ENCODE measurements around the gene MAML3.

MAML3 gene

DNA sequence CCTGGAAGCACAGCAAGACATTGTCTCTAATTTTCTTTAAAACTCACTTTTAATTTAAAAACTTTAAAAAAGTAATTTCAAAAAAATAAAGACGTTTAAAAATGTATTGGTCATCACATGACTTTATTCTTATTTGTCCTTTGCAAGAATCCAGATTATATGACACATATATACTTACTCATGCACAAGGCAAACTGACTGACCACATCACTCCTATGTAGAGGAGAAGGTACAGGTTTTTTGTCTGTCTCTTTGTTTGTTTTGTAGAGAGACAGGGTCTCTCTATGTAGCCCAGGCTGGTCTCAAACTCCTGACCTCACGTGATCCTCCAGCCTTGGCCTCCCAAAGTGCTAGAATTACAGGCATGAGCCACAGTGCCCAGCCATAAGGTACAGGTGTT, 28.6 kb downstream of the MAML3 start:
- no peak for DNase-seq

DNA sequence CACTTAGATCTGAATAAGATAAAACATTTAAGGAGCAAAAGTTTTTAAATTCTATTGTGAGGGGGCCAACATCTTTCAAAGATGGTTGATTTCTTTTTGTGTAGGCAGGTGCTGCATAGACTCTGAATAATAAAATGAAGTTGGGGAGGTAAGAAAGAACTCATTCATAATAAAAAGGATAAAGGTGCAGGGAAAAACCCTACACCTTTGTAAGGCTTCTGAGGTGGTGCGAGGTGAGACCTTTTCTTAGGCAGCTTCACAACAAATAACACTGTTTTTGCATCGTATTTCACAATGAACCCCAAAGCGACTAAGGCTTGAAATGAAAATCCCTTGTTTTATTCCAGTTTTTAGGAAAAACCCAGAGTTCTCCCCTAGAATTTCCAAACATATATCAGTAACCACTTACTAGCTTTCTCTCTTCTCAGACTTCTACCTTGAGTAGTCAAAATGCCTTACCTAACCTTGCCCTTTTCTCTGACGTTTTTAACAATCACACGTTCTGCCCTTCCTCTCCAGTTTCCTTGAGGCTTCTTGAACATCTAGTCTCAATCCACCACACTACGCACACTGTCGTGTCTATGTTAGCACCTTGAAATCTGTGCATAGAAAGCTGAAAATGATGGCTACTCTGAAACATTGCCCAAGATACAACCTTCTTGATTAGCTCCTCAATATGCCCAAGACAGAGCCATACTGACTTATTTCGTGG, 30.2 kb downstream of the MAML3 start:
- DNase-seq = no peak

DNA sequence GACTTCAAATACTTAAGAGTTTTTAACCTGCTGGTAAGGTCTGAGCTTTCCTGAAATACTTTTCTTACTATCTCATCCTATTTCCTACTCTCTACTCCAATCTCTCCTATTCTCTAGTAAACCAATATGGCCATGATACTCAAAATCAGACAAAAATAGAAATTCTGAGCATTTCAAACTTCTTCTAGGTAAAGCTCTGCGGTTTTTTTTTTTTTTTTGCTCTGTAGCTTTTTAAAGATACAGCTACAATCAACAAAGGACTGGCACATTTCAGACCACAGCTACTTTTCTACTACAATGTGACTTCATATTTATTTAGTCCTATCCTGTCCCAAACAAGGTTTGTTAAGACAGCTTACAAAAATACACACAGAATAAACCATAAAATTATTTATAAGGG, 31.1 kb downstream of the MAML3 start:
- no peak for DNase-seq

DNA sequence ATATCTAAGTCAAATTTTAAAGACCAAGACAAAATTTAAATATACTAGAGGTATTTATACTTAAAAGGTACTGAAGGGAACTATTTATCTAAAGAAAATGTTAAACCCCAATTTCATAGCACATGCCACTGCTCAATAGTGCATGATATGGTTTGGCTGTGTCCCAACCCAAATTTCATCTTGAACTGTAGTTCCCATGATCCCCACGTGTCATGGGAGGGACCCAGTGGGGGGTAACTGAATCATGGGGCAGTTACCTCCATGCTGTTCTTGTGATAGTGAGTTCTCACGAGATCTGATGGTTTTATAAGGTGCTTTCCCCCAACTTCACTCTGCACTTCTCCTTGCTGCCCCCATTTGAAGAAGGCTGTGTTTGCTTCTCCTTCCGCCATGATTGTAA, 32.3 kb downstream of the MAML3 start:
- DNase-seq = no peak

DNA sequence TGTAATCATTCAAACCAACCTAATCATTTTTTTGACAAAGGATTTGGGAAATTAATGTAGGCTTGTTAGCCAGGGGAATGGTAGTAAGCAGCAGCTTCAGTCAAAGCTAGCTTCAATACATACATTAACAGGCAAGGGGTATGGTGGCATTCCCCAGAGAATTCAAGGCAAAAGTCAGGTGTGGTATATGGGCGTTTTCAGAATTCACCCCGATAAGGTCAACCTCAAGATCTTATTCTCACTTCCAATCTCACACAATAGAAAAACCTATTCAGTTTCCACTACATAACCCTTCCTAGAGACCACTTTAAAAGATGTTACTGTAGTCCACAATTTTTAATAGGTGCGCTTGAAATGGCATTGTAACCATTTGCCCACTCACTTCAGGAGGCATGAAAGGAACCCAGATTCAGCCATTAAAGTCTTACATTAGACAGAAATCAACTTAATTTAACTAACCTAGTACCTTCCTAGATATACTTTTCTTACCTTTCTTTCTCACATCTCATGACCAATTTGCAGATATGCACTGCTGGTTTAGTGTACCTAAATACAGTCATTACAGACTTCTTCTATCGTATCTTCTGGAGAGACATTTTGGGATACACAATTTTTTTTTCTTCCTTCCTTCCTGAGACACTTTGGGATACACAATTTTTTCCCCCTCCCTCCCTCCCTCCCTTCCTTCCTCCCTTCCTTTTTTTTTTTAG, 34.9 kb downstream of the MAML3 start:
- DNase-seq = no peak

DNA sequence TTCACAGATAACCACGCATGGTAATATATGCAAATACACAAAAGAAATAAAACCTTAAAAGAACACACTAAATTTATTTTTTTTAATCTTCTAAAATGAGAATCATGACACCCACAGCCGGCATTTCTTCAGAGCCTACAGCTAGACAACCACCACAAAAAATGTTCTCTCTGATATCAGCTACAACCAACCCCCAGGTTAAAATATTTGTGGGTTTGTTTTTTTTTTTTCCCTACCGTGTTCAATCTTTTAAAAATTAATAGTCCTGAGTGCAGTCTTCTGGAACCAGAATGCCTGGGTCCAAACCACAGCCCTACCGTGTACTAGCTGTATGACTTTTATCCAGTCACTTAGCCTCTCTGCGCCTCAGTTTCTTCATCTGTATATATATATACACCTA, 36.0 kb downstream of the MAML3 start:
- no peak for DNase-seq

DNA sequence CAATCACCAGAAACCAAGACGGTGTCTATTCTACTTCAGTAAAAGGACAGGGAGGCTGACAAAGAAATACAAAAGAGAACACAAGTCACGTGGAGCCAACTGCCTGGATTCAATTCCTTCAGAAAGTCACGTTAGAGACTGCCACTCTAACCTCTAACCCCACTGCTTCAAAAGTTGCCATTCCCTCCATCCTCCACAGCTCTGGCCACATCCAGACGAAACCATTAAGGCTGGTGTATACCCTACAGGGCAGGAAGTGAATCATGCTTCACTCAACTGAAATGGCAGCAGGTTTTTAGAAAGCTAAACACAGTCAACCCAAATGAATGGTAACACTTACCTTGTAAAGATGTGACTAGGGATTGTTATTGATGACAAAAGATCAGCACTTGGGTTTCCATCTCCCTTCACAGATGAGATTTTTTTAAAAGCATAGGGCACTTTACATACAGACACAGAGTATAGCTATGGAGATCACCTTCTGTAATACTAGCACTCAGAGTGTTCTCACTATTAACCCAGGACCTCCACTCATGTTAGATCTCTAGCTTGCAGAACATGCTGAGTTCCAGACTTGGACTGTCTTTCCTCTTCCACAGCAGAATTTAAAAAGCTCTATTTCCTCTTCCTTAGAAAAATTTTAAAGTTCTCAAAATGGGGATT, 37.4 kb downstream of the MAML3 start:
- peak; percentile 26 for DNase-seq

DNA sequence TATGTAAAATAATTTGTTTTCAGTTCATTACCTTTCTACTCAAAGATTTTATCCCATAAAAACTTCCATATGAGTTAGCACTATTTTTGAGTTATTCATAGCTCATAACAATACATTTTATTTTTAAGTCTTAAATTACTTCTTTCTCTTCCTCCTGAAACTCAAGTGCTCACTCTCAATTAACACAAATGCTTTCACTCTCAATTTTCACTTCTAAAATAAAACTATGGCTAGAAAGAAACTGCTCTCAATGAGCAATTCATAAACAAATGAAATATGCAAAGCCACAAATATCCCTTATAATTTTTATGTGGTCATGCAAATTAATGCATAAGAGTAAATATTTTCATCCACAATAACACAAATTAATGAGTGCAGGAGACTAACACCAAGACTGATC, 38.8 kb downstream of the MAML3 start:
- no peak for DNase-seq

DNA sequence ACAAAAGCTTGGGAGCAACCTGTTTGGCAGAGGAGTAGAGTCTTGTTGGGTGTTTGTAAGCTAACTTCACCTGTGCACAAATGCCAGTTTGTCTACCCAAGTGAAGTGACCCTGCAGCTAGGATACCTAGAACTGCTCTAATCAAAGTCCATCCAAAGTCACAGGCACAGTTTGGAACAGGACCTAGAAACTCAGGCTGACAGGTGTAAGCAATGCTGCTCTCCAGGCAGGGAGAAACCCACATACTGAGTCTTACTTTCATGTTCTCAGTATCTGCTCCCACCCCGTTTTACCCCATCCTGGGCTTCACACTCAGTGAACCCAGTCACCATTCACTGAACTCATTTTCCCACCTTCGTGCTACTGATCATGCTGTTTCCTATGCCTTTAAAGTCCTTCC, 40.3 kb downstream of the MAML3 start:
- no peak for DNase-seq

DNA sequence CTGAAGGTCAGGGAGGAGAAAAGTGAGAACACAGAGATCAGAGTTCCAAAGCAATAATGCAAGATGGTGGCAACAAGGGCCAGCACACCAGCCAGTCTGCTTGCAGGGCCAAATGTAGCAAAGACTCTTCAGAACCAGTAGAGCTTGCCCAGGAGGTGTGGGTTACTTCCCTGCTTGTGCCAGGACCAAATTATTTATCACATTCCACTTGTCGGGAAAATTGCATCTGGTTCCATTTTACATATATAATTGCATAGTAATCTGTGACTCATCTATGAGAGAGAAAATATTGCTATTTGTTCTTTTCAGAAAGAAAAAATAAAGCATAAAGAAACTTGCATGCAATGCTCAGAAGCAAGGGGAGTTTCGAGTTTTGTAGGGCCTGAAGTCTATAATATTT, 41.4 kb downstream of the MAML3 start:
- peak; percentile 86 for DNase-seq

DNA sequence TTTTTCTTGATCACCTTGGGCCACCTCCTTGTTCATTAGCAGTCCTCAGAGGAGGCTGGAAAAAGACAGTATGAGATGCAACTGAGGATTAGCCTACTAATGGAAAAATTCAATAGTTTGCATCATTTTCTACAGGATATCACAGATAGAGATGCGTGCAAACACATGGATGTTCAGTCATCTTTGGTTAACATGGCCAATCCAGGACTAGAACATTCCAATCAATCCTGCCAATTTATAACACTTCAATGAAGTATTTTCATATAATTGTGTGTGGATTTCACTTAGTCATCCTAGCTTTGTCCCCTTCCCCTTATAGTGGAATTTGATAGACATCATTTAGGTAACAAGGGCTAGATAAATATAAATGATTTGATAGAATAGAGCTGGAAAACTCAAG, 42.7 kb downstream of the MAML3 start:
- DNase-seq = peak; percentile 59

DNA sequence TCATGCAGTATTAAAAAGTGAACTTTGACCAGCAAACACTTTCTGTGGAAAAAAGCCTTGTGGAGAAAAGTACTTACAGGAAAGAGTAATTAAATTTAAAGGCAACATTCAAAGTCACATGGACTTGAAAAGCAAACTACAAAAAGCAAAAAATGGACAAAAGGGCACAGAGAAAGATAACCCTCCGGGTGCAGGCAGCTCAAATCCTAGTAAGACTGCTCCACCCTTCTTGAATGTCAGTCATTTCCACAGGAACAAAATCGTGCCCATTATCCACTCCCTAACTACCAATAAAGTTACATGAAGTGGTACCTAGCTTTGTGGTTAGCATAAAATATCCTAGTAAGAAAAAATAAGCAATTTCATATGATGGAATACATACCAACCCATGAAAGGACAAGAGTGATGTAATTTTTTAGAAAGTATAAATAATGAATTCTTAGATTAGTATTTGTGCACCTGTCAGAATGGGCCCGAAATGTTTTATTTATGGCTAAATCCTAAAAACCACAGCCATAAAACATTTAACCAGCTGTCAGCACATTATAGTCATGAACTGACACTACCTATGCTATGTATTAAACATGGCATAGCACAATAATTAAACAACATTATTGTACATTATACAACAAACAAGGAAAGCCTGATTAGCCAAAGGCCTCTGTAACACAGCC, 43.3 kb downstream of the MAML3 start:
- peak; percentile 64 for DNase-seq

DNA sequence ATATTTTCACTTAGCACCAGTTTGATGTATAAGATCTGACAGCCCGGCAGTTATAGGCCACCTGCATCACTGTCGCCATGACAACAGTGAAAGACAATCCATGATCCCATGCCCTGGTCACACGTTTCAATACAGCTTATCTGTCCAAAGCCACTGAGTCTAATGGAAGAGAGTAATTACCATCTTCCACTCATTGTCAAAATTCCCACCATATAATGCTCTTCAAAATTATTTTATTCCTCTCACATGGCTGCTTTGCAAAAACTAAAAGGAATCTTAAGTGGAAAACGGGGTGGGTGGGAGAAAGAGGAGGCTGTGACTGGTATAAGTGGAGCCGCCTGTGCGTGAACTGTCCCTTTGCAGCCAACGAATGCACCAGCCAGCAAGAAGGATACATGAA, 44.2 kb downstream of the MAML3 start:
- DNase-seq = no peak

DNA sequence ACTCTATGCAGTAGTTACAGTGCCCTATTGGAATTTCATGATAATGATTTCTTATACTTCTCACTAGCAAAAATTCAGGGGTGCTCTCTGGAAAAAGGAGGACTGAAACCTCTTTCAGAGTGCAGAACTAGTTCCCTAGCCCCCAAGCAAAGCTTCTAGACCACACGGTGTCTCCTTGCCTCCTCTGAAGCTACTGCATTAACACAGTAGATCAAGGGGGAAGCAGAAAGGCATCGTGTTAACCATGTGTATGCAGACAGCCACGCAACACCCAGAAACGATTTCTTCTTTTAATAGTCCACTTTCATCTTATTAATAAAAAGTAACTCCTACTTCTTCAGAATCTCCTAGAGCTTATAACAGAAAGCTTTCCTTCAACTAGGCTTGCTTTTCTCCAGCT, 44.7 kb downstream of the MAML3 start:
- no peak for DNase-seq

DNA sequence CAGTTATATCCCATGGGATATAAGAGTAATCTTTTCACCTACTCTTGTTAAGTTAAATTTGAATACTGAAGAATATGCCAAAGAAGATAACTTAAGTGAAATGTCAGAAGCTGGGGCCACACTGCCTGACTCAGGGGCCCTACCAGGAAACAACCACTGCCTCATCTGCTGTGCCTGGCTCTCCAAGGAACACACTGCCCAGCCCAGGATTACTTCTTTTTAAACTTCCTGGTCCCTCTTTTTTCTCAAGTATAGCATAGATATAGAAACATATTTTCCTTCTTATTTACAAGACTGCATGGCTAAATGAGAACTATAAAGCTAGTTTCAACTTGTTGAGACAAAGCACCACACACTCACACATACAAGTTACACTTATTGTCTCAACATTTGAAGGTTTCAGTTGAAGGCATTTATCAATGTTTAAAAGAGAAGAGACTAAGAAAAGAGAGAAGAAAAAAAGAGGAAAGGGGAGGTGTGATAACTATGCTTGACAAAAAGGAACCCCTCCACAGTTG, 45.2 kb downstream of the MAML3 start:
- DNase-seq = no peak

DNA sequence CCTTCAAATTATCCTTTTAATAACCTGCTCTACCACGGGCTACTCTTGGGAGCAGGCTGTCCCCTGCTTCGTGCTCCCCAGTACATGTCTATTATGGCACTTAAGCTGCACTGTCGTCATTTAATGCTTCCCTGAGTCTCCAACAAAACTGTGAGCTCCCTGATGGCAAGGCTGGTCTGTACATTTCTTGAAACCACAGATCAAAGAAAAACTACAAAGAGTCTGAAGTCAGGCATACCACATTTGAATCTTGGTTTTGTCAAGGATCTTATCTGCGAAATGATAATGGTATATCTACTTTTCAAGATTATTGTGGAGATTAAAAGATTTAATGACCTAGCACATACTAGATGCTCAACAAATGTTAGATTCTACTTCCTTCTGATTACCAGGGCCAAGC, 45.7 kb downstream of the MAML3 start:
- DNase-seq = no peak

DNA sequence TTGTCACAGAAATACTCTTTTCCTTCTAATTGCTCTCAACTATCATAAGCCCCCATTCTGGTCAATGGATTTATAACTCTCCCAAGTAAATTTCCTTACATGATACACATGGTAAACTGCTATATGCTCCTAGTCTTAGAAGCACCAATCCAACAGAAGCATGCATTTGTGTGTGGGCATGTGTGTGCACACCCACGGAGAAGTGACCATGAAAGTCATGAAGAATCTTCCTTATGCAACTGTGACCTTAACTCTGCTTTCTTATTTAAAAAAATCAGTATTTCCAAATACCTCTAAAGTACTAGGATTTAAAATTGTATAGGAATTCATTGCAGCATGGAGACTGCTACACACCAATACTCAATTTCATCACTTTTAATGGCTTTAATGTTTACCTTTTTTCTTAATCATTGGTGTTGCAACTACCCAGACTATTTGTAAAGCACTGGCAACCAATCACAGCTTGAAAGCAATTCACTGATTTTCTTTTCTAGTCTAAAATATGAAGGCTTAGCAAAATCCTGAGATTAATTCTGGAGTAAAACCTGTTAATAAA, 47.6 kb downstream of the MAML3 start:
- DNase-seq = no peak

DNA sequence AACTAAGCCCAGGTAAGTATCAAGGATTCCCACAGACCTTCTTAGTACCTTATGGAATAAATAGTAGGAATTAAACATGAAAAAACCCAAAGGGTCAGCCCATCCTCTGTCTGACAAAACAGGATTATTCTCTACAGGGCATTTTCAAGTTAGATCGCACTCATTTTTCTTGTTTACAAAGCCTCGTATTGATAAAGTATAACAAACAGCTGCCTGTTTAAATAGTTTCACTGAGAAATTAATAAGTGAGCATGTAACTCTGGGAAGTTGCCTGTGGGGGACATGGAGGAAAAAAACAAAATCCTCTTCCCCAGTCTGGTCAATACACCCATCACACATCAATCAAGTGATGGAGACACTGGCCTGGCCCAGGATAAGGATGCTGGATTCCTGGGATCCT, 48.5 kb downstream of the MAML3 start:
- no peak for DNase-seq

DNA sequence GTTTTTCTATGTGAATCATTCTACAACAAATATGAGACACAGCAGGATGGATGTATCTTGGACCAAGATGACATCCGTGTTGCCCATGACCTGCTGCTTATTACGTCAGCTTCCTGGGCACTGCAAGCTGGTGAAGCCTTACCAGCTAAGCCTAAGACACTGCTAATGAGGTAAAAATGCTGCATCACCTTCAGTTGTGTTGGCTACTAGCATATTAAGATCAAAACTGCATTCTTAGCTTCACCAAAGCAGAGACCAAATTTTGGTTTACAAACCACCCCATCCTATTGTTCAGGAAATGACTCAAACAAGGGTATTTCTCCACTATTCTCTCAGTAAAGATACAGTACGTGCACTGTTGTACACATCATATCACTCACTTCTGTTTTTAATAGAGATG, 50.3 kb downstream of the MAML3 start:
- DNase-seq = peak; percentile 71

DNA sequence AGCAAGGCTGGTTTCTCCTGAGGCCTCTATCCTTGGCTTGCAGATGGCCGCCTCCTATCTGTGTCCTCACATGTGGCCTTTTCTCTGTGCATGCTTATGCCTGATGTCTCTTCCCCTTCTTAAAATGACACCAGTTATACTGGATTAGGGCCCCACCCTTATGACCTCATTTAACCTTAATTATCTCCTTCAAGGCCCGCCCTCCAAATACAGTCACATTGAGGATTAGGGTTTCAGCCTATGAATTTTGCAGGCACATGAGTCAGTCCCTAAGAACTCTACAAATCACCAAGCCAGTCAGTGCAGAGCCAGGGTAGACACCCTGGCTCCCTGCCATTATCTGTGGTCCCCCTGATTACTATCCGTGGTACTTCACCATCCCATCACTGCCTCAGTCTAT, 51.6 kb downstream of the MAML3 start:
- DNase-seq = peak; percentile 61

DNA sequence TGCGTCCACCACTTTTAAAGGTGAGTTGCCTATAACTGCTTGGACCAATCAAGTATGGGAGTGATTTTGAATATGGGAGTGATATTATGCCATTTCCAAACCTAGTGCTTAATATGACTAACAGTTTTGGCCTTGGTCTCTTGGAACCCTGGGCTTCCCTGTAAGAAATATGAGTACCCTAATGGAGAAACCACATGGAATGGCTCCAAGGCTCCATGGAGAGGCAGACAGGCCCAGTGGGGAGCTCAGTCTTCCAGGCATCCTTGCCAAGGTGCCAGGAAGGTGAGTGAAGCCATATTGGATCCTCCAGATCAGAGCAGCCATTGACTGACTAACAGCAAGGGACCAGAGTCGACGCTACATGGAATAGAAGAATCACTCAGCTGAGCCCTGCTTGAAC, 53.2 kb downstream of the MAML3 start:
- DNase-seq = no peak

DNA sequence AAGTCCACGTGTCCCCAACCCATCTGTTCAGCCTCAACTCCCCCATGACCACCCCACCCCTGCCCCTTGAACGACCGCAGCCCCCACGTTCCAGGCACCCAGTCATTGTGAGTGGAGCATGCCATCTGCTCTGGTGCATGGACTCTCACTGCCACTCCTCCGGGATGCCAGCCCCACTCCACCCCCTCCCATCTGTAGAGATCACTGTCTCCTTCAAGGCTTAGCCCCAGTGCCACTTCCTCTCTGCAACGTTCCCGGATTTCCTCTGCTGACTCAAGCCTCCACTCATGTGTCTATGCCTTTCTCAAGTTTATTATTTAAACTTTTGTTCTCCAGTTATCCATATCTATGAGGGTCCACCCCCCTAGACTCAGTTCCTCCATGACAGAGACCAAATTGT, 54.0 kb downstream of the MAML3 start:
- DNase-seq = no peak
